ENCODE data around the gene IRF2BPL.

DNA sequence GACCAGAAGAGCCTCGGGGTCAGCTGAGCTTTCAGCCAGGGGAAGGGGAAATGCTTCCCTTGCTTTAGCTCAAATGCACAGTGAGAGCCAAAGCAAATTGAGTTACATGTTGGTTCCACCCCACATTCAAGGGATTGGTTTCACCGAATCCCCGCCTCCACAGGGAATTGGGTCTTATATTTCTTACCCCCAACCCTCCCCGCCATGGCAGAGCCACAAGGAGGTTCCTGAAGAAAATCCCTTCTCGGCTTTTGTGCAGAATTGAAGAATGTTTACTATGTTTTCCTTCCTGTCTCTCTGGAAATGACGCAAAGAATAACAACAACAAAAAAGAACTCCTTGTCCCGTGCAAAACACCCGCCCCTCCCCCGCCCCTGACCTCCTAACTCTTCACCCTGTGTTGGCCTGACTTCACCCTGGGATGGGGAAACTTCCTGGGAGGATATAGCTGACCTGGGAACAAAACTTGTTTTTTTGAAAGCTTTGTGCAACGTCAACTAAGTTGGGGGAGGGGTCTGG is 47.7 kb upstream of the IRF2BPL start:
- TF ChIP-seq, protein P1, sequence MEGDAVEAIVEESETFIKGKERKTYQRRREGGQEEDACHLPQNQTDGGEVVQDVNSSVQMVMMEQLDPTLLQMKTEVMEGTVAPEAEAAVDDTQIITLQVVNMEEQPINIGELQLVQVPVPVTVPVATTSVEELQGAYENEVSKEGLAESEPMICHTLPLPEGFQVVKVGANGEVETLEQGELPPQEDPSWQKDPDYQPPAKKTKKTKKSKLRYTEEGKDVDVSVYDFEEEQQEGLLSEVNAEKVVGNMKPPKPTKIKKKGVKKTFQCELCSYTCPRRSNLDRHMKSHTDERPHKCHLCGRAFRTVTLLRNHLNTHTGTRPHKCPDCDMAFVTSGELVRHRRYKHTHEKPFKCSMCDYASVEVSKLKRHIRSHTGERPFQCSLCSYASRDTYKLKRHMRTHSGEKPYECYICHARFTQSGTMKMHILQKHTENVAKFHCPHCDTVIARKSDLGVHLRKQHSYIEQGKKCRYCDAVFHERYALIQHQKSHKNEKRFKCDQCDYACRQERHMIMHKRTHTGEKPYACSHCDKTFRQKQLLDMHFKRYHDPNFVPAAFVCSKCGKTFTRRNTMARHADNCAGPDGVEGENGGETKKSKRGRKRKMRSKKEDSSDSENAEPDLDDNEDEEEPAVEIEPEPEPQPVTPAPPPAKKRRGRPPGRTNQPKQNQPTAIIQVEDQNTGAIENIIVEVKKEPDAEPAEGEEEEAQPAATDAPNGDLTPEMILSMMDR (IDR thresholded peaks at IDR 0.05) = no peak
- TF ChIP-seq TCF7L2 (IDR thresholded peaks at IDR 0.05; ENCODE audit: low read depth, low read length) = no peak
- TF ChIP-seq SIN3A (IDR thresholded peaks at IDR 0.05; ENCODE audit: borderline replicate concordance, insufficient read depth, low read depth, low read length) = no peak
- no peak for TF ChIP-seq POLR2AphosphoS5 (IDR thresholded peaks at IDR 0.05; ENCODE audit: low read depth, low read length)
- TF ChIP-seq, protein P2, sequence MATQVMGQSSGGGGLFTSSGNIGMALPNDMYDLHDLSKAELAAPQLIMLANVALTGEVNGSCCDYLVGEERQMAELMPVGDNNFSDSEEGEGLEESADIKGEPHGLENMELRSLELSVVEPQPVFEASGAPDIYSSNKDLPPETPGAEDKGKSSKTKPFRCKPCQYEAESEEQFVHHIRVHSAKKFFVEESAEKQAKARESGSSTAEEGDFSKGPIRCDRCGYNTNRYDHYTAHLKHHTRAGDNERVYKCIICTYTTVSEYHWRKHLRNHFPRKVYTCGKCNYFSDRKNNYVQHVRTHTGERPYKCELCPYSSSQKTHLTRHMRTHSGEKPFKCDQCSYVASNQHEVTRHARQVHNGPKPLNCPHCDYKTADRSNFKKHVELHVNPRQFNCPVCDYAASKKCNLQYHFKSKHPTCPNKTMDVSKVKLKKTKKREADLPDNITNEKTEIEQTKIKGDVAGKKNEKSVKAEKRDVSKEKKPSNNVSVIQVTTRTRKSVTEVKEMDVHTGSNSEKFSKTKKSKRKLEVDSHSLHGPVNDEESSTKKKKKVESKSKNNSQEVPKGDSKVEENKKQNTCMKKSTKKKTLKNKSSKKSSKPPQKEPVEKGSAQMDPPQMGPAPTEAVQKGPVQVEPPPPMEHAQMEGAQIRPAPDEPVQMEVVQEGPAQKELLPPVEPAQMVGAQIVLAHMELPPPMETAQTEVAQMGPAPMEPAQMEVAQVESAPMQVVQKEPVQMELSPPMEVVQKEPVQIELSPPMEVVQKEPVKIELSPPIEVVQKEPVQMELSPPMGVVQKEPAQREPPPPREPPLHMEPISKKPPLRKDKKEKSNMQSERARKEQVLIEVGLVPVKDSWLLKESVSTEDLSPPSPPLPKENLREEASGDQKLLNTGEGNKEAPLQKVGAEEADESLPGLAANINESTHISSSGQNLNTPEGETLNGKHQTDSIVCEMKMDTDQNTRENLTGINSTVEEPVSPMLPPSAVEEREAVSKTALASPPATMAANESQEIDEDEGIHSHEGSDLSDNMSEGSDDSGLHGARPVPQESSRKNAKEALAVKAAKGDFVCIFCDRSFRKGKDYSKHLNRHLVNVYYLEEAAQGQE (IDR thresholded peaks at IDR 0.05; ENCODE audit: insufficient read depth in 1 of 2, low read depth in 2 of 2, low read length in 1 of 2) = no peak

Data from Panc1 (cell line).